GM21576 (cell line): Measurements from ENCODE around the gene BTBD1.
"Not testable (repeated sequence)": the region's sequence is repeated elsewhere in the genome, so short reads cannot be mapped to it uniquely, and the experiment has no call there.

ENCODE experiments used
- ATAC-seq: cut with Tn5 transposase; IDR thresholded peaks from one replicate; pipeline ENCODE4 v1.9.1; 2021; ENCODE audit warnings: mild to moderate bottlenecking, moderate library complexity; ENCODE audit not compliant: unreplicated experiment

BTBD1 gene

DNA sequence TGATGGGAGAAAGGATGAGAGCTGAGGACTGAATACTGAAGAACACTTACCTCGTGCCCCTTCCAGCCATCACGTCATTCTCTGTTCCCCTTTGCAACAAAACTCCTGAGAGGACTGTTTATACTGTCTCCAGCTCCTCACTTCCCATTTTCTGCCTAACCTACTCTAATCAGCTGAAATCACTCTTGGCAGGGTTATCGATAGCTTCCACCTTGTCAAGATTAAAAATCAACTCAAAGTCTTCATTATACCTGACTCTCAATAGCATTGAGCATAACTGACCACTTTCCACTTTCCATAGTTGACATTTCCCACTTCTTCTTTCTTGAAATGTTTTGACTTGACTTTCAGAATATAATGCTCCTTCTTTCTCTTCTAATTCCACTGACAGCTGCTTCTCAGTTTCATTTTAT lies 4.3 kb downstream of the BTBD1 start:
- no peak for ATAC-seq

DNA sequence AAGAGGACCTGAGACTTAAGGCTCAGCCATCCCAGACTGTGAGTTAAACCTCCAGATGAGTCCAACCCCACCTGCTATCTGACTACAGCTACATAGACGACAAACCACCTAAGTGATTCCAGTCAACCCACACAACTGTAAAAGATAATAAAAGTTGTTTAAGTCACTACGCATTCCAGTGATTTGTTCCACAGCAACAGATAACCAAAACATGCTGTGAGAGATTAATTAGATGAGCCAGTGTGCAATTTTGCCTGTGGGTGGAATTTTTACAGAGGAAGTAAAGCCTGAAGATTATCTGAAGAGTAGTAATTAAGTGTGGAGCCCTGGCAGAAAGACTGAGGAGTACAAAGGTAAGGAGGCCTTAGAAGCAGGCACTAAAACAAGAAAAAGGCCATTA lies 5.4 kb downstream of the BTBD1 start:
- no peak for ATAC-seq

DNA sequence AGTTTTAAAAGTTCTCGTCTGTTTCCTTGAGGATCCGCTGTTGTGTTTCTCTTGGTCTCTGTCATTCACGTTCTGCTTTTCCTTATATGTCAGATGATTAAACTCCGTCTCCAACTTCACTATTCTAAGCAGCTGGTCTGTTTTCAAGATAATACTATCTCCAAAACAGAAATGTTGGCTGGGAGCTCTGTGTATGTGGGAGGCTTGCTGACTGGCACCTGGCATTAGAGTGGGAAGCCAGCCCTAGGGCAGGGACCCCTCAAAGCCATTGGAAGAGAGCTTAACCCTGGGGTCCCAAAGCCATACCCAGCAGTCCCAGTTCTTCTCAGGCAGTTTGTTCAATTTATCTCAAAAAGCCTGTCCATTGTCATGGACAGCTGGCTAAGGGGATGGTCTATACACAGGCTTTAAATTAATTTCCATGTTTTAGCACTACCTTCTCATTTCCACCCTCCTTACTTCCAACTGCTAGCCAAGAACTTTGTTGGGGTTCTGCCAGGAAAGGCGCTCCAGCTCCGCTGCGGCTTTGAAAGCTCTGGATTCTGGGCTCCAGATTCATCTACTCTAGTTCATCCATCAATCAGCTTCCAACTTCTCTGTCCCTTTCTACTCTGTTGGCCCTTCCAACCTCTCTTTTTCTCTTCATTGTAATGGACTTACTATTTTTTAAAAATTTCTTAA lies 9.2 kb downstream of the BTBD1 start:
- no peak for ATAC-seq

DNA sequence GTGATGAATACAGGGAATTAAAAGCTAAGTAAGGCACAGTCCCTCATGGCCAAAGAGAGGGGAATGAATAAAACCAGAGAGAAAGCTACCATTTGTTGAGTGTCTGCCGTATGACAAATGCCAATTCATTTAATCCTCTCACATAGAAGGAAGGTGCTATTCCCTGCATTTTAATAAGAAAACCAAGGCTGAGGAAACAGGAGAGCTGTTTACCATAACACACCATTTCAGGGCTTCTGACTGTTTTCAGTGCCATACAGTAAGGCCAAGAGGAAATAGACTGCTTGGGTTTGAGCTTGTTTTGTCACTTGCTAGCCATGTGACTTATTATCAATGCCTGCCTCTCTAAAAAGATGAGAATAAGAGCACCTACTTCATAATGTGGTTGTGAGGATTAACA lies 10.1 kb downstream of the BTBD1 start:
- no peak for ATAC-seq

DNA sequence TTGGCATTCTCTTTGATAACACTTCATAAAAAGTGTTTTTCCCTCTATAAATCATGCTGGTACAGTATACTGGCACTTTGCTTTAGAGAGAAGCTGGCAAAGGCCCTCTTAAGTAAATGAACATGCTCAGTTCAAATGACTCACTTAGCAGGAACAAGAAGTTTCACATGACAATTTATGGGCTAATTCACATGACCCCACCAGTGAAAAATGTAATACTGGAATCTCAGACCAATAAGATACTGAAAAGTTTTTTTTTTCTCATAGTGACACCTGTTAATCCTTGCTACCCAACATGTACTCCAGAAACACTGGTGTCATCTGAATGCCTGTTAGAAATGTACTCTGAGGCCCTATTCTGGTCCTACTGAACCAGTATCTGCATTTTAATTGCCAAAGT lies 13.9 kb downstream of the BTBD1 start:
- no peak for ATAC-seq

DNA sequence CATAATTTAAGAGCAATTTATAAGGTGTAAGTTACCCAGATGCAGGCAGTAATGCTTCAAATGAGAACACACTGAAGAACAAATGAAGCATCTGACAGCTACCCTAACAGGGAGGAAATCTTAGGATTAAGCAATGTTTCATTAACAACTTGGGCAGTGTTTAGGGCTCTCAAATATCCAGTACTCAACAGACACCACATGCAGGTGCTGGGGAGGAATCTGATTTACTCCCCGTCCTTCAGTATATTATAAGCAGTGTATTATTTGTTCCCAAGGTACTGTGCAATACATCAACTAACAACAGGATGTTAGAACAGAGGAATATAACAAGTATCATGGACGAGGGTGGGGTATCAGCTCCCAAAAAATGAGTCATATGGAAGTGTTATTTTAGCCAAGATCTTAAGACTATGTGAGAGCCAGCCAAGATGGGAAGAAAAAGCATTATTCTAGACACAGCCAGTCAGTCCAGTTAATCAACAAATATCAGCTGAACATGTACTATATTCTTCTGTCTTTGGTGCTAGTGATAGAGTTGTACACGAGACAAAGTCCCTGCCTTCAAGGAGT lies 20.4 kb downstream of the BTBD1 start:
- ATAC-seq, result no peak

DNA sequence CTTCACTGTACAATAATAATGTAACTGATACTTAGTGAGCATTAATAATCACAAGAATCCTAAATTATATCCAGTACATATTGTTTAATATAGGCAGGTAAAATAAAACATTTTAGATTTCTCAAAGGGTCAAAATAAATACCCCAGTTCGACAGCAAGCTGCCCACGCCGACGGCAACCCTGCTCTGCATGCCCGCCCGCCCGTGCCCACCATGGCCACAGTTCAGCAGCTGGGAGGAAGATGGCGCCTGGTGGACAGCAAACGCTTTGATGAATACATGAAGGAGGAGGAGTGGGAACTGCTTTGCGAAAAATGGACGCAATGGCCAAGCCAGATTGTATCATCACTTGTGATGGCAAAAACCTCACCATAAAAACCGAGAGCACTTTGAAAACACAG lies 22.9 kb downstream of the BTBD1 start:
- ATAC-seq, result no peak

DNA sequence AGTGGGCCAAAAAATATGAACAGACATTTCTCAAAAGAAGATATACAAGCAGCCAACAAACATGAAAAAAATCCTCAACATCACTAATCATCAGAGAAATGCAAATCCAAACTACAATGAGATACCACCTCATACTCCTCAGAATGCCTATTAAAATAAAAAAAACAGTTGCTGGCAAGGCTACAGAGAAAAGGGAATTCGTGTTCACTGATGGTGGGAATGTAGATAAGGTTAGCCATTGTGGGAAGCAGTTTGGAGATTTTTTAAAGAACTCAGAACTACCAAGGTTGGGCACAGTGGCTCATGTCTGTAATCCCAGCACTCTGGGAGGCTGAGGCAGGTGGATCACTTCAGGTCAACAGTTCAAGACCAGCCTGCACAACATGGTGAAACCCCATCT lies 27.8 kb downstream of the BTBD1 start:
- no peak for ATAC-seq

DNA sequence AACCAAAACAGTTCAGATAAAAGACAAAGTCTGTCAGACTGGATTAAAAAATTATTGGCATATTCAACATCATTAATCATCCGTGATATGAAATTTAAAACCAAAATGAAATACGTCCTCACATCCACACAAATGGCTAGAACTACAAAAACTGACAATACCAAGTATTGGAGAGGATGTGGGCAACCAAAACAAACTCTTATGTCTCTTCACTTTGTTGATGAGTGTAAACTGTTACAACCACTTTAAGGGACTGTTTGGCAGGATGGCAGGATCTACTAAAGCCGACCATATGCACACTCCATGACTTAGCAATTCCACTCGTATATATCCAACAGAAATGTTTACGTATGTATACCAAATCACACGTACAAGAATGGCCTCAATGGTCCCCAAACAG lies 30.8 kb downstream of the BTBD1 start:
- no peak for ATAC-seq

DNA sequence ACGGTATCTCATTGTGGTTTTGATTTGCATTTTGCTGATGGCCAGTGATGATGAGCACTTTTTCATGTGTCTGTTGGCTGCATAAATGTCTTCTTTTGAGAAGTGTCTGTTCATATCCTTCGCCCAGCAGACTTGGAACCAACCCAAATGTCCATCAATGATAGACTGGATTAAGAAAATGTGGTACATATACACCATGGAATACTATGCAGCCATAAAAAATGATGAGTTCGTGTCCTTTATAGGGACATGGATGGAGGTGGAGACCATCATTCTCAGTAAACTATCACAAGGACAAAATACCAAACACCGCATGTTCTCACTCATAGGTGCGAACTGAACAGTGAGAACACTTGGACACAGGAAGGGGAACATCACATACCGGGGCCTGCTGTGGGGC lies 35.8 kb downstream of the BTBD1 start:
- not testable (repeated sequence) for ATAC-seq

DNA sequence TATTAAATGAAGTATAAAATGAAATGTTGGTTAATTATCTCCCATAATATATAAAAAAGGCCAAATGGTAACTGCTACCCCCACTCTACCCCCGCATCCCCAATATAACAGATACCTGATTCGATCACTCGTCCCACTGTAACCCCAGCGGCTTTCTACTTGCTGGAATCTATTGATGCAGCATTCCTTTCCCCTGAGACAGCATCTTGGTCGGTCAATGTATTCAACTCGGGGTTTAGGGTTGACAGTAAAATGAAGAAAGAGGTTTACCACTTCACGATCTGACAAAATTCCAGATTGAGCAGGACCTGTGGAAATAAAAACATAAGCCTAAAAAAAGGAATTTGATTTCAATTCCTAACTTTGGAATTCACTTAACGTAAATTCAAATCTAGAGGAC lies 37.0 kb downstream of the BTBD1 start:
- no peak for ATAC-seq

DNA sequence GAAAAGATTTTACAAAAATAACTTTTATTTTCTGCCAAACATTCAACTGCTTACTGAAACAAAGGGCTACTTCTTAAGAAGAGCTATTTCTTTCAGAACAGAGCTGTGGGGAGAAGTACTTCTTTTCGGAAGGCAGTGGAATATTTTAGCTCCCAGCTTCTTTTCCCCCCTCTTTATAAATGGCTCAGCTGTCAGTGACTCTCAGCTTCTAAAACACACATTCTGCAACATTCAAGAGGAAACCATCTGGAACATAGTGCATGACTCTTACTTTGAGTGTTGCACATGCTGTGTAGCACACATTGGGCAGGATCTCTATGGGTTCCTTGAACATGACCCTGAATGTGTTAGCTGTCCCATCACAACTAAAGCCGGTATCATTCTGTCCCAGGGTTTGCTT lies 48.6 kb downstream of the BTBD1 start:
- ATAC-seq, result no peak

DNA sequence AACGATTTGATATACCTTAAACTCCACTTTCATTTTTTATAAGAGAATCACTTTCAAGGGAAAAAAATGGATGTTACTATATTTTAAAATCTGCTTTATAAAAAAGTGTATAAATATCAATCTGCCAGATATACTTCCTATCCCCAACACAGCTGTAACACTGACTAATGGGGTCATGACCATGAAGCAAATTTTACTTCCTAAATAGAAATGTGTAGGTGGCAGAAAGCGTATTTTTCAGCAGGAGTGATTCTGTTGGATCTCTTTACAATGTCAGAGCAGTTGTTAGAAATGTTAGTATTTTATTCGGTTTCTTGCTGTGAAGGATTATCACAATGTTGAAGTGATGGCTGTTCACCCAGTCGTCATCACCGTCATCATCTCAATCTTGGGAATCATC lies 50.1 kb downstream of the BTBD1 start:
- no peak for ATAC-seq

DNA sequence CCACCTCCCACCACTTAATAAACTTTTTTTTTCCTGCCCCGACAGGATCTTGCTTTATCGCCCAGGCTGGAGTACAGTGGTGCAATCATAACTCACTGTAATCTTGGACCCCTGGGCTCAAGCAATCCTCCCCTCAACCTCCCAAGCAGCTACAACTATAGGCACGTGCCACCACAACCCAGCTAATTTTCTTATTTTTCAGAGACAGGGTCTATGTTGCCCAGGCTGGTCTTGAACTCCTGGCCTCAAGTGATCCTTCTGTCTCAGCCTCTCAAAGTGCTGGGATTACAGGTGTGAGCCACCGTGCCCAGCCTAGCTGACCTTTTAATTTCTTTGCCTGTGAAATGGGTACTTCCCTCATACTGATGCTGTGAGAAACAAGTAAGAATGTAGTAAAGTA lies 51.7 kb downstream of the BTBD1 start:
- no peak for ATAC-seq

DNA sequence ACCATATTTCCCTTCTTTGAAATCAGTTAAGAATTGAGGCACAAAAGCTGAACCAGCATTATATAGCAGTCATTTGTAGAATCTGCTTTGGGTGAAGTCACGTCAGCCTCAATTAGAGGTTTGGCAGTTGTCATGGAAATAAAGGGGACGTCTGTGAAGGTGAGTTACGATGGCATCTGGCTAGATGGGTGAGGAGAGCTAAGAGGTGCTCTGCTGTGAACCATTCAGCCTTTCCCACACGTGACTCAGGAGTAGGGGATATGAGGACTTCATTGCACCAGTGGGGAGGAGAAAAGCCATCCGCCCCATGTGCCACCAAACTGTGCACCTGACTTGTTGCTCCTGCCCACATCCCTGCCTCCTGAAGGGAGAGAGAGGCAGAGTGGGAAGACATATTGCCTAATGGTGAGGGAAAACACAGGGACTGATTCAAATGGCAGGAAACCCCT lies 52.8 kb downstream of the BTBD1 start:
- ATAC-seq, result no peak

DNA sequence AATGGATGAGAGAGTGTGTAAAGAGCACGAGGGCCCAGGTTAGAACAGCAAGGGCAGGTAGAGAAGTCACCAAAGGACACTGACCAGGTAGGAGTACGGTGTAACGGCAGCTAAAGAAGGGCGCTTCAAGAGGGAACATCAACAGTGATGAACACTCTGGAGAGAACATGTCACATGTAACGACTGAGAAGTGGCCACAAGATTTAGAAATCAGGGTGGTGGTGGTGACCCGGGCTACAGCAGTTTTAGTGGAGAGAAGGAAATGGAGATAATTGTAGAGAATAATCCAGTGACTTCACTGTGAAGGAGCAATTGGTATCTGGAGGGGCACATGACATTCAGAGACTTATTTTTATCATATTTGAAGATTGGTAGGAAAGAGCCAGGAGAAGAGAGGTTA lies 54.4 kb downstream of the BTBD1 start:
- ATAC-seq, result no peak

DNA sequence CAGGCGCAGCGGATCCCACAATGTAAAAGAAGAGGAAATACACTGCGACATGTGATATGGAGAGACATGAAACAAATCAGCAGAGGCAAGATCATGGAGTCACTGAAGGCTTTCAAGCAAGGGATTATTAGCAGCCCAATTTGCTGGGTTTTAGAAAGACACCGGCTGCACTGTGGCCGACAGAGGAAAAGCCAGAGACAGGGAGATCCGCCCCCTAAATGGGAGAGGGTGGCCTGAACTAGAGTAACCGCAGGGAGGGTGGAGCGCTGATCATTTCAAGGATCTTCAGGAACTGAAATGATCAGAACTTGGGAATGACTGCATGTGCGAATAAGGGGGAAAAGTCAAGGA lies 55.0 kb downstream of the BTBD1 start:
- ATAC-seq, result no peak

DNA sequence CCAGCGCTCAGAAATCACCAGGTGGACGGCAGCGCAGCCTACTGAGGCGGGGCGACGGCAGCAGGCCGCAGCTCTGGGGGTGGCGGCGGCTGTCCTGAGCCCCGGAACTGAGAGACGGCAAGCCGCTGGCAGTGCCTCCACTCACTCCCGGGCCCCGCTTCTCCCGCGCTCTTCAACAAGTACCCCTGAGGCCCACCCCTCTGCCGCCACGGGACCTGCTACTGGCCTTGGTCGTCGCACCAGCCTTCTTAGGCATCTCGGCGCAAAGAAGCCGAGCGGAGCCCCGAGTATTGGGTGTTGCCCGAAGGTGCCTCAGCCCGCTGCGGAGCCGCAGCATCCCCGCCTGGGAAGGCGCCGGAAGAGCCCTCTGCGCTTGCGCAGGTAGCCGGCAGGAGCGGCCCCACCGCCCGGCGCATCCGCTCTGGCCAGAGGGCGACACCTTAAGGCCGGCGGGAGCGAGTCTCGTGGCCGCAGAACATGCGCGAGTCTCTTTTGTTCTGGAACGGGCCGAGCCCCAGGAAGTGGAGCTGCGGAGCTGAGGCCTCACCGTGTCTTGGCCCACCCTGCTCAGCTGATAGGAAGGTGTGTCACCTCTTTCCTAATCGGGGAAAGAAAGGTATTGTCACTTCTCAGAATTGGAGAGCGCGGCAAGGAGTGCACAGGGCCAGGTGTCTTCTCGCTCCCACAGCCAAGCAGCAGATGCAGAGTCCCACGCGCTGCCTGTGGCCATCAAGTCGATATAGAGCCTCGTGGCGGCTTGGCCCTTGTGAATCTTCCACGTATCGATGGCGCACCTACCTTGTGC lies 55.6 kb downstream of the BTBD1 start, which contains the start of gene C15orf40:
Gene C15orf40, minus strand, starts transcription at position 369 of the 805 bp plus-strand sequence. Its CDS starts 32 bp downstream, at position 337.
- peak; percentile 89 for ATAC-seq

DNA sequence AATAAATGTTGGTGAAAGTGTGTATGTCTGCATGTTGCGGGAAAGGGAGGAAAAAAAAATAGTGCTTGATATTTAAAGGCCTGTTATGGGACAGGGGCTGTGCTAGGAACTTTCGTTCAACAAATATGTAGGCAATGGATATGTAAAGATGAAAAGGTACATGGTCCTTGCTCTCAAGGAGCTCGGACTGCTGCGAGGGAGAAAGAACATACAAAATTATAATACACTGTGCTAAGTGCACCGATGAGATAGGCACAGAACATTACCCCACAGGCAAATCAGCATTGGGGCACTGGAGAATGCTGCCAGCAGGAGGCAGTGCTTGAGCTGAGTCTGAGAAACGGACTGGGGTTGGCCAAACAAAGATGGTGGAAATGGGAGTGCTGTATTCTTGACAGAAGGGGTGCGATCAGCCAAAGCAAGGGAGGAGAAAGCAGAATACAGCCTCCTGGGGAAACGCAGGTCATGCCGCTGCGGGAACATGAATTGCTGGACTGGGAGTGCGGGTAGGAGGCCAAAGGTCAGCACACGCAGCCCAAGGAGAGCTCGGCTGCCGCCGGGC lies 56.3 kb downstream of the BTBD1 start:
- peak; percentile 62 for ATAC-seq

DNA sequence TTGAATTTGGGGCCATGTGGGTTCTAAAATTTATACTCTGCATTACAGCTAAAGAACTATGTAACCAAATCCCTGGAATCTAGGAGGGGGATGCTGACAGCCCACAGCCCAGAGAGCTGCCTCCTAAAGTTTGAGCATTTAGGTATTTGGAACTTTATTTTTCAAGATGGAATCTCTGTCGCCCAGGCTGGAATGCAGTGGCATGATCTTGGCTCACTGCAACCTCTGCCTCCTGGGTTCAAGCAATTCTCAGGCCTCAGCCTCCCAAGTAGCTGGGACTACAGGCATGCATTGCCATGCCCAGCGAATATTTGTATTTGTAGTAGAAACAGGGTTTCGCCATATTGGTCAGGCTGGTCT lies 66.4 kb downstream of the BTBD1 start:
- not testable (repeated sequence) for ATAC-seq

DNA sequence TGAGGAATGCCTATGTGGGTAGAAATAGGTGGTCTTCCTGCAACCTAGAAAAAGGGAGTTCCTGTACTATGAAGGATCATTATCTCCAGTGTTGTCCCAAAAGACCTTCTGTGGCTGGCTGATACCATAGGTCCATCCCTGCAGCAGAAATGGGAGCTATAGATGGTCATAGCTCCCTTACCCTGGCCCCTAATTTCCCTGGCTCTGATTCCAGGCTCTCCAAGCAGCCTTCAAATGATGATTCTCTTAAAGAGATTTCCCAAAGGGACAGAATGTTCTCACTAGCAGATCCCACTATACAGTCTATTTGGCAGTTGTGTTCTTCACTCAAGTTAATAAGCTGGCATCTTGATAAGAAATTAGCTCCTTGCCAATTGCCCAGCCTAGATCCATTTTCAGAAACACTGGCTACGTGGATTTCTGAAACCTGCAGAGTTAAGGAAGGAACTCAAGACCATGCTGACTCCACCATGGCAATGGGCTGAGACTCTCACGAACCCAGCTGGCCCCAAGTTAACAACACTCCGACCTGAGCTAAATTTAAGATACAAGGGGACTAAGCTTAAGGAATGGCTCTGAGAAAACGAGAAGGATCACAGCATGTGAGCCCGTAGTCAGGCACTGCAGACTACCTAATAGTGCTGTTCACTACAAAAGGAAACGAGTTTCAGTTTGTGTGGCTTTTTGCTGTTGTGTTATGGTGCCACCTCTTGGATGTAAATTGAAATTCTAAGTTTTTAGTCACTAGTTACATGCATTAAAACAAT lies 67.0 kb downstream of the BTBD1 start:
- ATAC-seq, result peak; percentile 60
